Kidney (tissue), 14 donors: ENCODE results near the gene GPC5. TPM values are rescaled to one million over a fixed set of nuclear protein-coding genes. Genes with fewer than 3 reads are reported as not detected.

ENCODE experiments used
- DNase-seq, 5 donors: peaks; one replicate each; pipeline ENCODE4 v3.0.0-alpha.2; 2013 to 2020
- FAIRE-seq: peaks from 2 replicates; lab custom pipeline; 2012; peaks lifted over from hg19 to GRCh38; lab: Jason Lieb, UNC
- H3K27ac ChIP-seq, 2 donors: one replicate each; pipeline ENCODE4 v1.7.0; 2013; ENCODE audit warnings: low read depth in 2 of 2, low read length in 2 of 2, inconsistent platforms in 1 of 2
- H3K27me3 ChIP-seq: one replicate; pipeline ENCODE4 v1.7.1; 2013; ENCODE audit warnings: low read length, inconsistent platforms; ENCODE audit not compliant: control insufficient read depth, insufficient read depth
- H3K36me3 ChIP-seq, 3 donors: one replicate each; pipeline versions ENCODE4 v1.7.0 to v1.7.1; 2013; ENCODE audit warnings: low read length in 3 of 3, control low read depth in 1 of 3, inconsistent platforms in 1 of 3; ENCODE audit not compliant: insufficient read depth in 3 of 3, control insufficient read depth in 2 of 3
- H3K4me1 ChIP-seq, 3 donors: one replicate each; pipeline versions ENCODE4 v1.7.0 to v1.7.1; 2013; ENCODE audit warnings: low read length in 3 of 3, inconsistent platforms in 1 of 3, low read depth in 1 of 3; ENCODE audit not compliant: control insufficient read depth in 2 of 3, insufficient read depth in 2 of 3
- H3K4me3 ChIP-seq, 3 donors: one replicate each; pipeline versions ENCODE4 v1.7.0 to v1.8.1; 2013; ENCODE audit warnings: low read length in 3 of 3, control low read depth in 1 of 3, inconsistent platforms in 1 of 3
- H3K9ac ChIP-seq, 3 donors: one replicate each; pipeline versions ENCODE4 v1.7.0 to v1.7.1; 2013; ENCODE audit warnings: low read length in 3 of 3, control low read depth in 1 of 3, inconsistent platforms in 1 of 3
- H3K9me3 ChIP-seq, 3 donors: one replicate each; pipeline versions ENCODE4 v1.7.0 to v1.7.1; 2013; ENCODE audit warnings: low read length in 3 of 3, control low read depth in 1 of 3, inconsistent platforms in 1 of 3; ENCODE audit not compliant: control insufficient read depth in 2 of 3, insufficient read depth in 1 of 3
- intact Hi-C: fragments of 100-400 bp; cut with DNase I; formaldehyde crosslinking; loops from one replicate; pipeline ENCODE4 v1.11.1; 2022
- polyA plus RNA-seq: library from polyadenylated mRNA; stranded (reverse); fragments of 350-450 nt; fragmentation: Illumina TruSeq; extraction: RNeasy Lipid Tissue Mini Kit (QIAGEN cat#74804); gene quantifications from one replicate; pipeline ENCODE4 v1.2.3, GENCODE V29; 2014; ENCODE audit warnings: low read depth, low replicate concordance; ENCODE audit not compliant: insufficient read depth
- total RNA-seq: library from RNA; stranded (reverse); fragmentation: NEBNext Ultra II Directional; extraction: Animal tissue kit (Norgen Biotek cat#: 25700); gene quantifications from one replicate; pipeline ENCODE4 v1.2.1, GENCODE V29; 2021
- TF ChIP-seq, protein P1 (sequence below): IDR thresholded peaks from 3 replicates; pipeline ENCODE4 v1.5.1; 2012; ENCODE audit warnings: mild to moderate bottlenecking, moderate library complexity, borderline replicate concordance; ENCODE audit not compliant: insufficient read depth; ENCODE audit errors: extremely low read depth
- donor health status: control.
- donor health status: control.
- donor health status: control.
- donor health status: control.
- donor health status: control.
- donor health status: DM: yes; HTN: yes; CAD: no.
- donor health status: Normal renal cell carcinoma (clear cell type).

Gene GPC5
- total and polyA plus RNA-seq, 2 donors from 2014 or later, result 0.47 to 6.8 TPM

- intact Hi-C loops, result no loop called here
Observed at GRCh38 chr13:92775658-92776057, 1377.2 kb downstream of the GPC5 start.

DNA sequence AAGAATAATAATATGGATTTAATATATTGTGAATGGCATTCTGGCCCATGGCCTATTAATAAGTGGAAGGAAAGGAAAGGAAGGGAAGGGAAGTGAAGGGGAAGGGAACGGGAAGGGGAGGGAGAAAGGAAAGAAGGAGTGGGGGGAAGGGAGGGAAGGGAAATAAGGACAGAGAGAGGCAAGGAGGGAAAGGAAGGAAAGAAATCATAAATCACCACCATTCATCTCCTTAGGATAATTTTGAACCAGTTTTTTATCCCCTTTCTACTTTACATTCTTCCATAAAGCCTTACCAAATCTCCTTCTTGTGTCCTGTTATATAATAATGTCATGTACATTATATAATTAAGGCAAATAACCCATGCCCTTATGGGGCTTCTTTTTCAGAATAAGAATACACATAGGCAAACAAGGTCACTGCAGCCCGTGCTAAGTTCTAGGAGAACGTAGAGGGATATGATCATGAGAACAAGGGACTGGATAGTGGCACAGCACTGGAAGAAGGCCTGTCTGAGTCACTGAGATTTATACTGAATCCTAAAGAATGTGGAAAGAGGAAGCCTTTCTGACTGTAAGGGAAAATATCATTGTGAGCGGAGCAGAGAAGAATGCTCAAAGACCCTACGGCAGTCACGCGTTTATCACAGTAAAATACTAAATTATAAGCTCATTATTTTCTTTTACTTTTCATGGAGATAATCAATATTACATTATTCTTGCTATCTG lies 1383.7 kb downstream of the GPC5 start:
- TF ChIP-seq, protein P1, sequence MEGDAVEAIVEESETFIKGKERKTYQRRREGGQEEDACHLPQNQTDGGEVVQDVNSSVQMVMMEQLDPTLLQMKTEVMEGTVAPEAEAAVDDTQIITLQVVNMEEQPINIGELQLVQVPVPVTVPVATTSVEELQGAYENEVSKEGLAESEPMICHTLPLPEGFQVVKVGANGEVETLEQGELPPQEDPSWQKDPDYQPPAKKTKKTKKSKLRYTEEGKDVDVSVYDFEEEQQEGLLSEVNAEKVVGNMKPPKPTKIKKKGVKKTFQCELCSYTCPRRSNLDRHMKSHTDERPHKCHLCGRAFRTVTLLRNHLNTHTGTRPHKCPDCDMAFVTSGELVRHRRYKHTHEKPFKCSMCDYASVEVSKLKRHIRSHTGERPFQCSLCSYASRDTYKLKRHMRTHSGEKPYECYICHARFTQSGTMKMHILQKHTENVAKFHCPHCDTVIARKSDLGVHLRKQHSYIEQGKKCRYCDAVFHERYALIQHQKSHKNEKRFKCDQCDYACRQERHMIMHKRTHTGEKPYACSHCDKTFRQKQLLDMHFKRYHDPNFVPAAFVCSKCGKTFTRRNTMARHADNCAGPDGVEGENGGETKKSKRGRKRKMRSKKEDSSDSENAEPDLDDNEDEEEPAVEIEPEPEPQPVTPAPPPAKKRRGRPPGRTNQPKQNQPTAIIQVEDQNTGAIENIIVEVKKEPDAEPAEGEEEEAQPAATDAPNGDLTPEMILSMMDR, result no peak
- Histone ChIP-seq H3K9me3 (no peaks in the 10 kb centered on the region), H3K4me1 (no peaks in the 10 kb centered on the region), H3K27me3 (no peaks in the 10 kb centered on the region), H3K36me3 (no peaks in the 10 kb centered on the region), H3K4me3 (no peak overlapping the region), H3K9ac (no peak overlapping the region), H3K27ac (no peak overlapping the region)
- intact Hi-C loops, result no loop called here
- DNase-seq (no peak), FAIRE-seq (no peak)

More at GRCh38 chr13:92775658-92776057, 1377.2 kb downstream of the GPC5 start:
- H3K9ac ChIP-seq, result no peak overlapping the region
- H3K9me3 ChIP-seq, result no peaks in the 10 kb centered on the region
- H3K27me3 ChIP-seq, result no peaks in the 10 kb centered on the region
- no peak for DNase-seq
- H3K4me1 ChIP-seq, result no peaks in the 10 kb centered on the region
- no peak overlapping the region for H3K4me3 ChIP-seq
- no peak overlapping the region for H3K27ac ChIP-seq
- H3K36me3 ChIP-seq, result no peaks in the 10 kb centered on the region
- TF ChIP-seq, protein P1, result no peak
- no peak for FAIRE-seq

- intact Hi-C loops, result no loop called here
- Histone ChIP-seq H3K27me3 (no peaks in the 10 kb centered on the region), H3K4me3 (peak overlapping the region in 1 of 3 donors; percentile 37), H3K9me3 (no peaks in the 10 kb centered on the region), H3K9ac (no peak overlapping the region), H3K4me1 (peaks cover 0 to 6% (median 4%) of the 10 kb centered on the region in 3 donors), H3K36me3 (no peaks in the 10 kb centered on the region), H3K27ac (no peak overlapping the region)
- FAIRE-seq (peak; percentile 52), DNase-seq (peak in 2 of 5 donors; percentile 8 to 10)
- TF ChIP-seq, protein P1, result no peak
Observed at GRCh38 chr13:92802776-92803175, 1404.4 kb downstream of the GPC5 start.
